H9 (cell line): ENCODE data around the gene DNAJC1. TPM values are rescaled to one million over a fixed set of nuclear protein-coding genes. Genes with fewer than 3 reads are reported as not detected.

Source experiments
- DNase-seq: peaks from one replicate; pipeline ENCODE4 v3.0.0-alpha.2; 2017
- H2AFZ ChIP-seq: one replicate; pipeline ENCODE4 v1.6.1; 2013; ENCODE audit warnings: mild to moderate bottlenecking, low read length, control low read depth, moderate library complexity
- H2AK5ac ChIP-seq: 2 replicates; pipeline ENCODE4 v1.6.1; 2013; ENCODE audit warnings: low read length, control low read depth, mixed read lengths; ENCODE audit not compliant: insufficient read length
- H2BK120ac ChIP-seq: one replicate; pipeline ENCODE4 v1.6.1; 2013; ENCODE audit warnings: low read depth, mild to moderate bottlenecking, low read length, control low read depth, inconsistent platforms; ENCODE audit not compliant: poor library complexity, severe bottlenecking
- H2BK12ac ChIP-seq: 2 replicates; pipeline ENCODE4 v1.6.1; 2013; ENCODE audit warnings: low read length, control low read depth, mixed read lengths, low read depth; ENCODE audit not compliant: insufficient read length
- H2BK15ac ChIP-seq: 2 replicates; pipeline ENCODE4 v1.6.1; 2013; ENCODE audit warnings: low read depth, low read length, control low read depth
- H2BK20ac ChIP-seq: one replicate; pipeline ENCODE4 v1.6.1; 2013; ENCODE audit warnings: low read depth, mild to moderate bottlenecking, low read length, control low read depth, inconsistent platforms; ENCODE audit not compliant: poor library complexity, severe bottlenecking
- H2BK5ac ChIP-seq: 2 replicates; pipeline ENCODE4 v1.6.1; 2013; ENCODE audit warnings: low read length, control low read depth, mixed read lengths; ENCODE audit not compliant: insufficient read length
- H3K14ac ChIP-seq: 2 replicates; pipeline ENCODE4 v1.6.1; 2013; ENCODE audit warnings: low read length, control low read depth; ENCODE audit not compliant: insufficient read depth
- H3K18ac ChIP-seq: 2 replicates; pipeline ENCODE4 v1.6.1; 2013; ENCODE audit warnings: low read depth, mild to moderate bottlenecking, mixed read lengths, low read length, control low read depth; ENCODE audit not compliant: insufficient read length
- H3K23ac ChIP-seq: 2 replicates; pipeline ENCODE4 v1.6.1; 2013; ENCODE audit warnings: low read length, control low read depth, mixed read lengths, low read depth; ENCODE audit not compliant: insufficient read length
- H3K23me2 ChIP-seq: 2 replicates; pipeline ENCODE4 v1.6.1; 2013; ENCODE audit warnings: low read depth, mild to moderate bottlenecking, mixed read lengths, low read length, control low read depth; ENCODE audit not compliant: insufficient read length, poor library complexity, severe bottlenecking
- H3K27ac ChIP-seq: 2 replicates; pipeline ENCODE4 v1.5.1; 2013; ENCODE audit warnings: low read length, control low read depth, mixed read lengths, low read depth; ENCODE audit not compliant: insufficient read length
- H3K27me3 ChIP-seq: 2 replicates; pipeline ENCODE4 v1.6.1; 2013; ENCODE audit warnings: low read length, control low read depth, inconsistent platforms; ENCODE audit not compliant: insufficient read depth
- H3K4ac ChIP-seq: 2 replicates; pipeline ENCODE4 v1.6.1; 2013; ENCODE audit warnings: low read depth, mild to moderate bottlenecking, control low read depth, inconsistent platforms, low read length, moderate library complexity
- H3K4me1 ChIP-seq: 2 replicates; pipeline ENCODE4 v1.6.1; 2013; ENCODE audit warnings: low read length, control low read depth, inconsistent platforms; ENCODE audit not compliant: insufficient read depth
- H3K4me2 ChIP-seq: 2 replicates; pipeline ENCODE4 v1.6.1; 2013; ENCODE audit warnings: low read length, control low read depth, mixed read lengths; ENCODE audit not compliant: insufficient read length, insufficient read depth
- H3K56ac ChIP-seq: 2 replicates; pipeline ENCODE4 v1.6.1; 2013; ENCODE audit warnings: low read depth, mild to moderate bottlenecking, mixed read lengths, low read length, control low read depth; ENCODE audit not compliant: insufficient read length
- H3K79me1 ChIP-seq: 2 replicates; pipeline ENCODE4 v1.6.1; 2013; ENCODE audit warnings: low read depth, mild to moderate bottlenecking, moderate library complexity, low read length, control low read depth, inconsistent platforms; ENCODE audit not compliant: insufficient read depth, poor library complexity, severe bottlenecking
- H3K79me2 ChIP-seq: 2 replicates; pipeline ENCODE4 v1.6.1; 2013; ENCODE audit warnings: low read length, control low read depth, inconsistent platforms; ENCODE audit not compliant: insufficient read depth
- H3K9ac ChIP-seq: 2 replicates; pipeline ENCODE4 v1.6.1; 2013; ENCODE audit warnings: low read length, control low read depth, mixed read lengths; ENCODE audit not compliant: insufficient read length; ENCODE audit errors: extremely low read depth
- H3K9me3 ChIP-seq: one replicate; pipeline ENCODE4 v1.6.1; 2013; ENCODE audit warnings: low read depth, low read length, inconsistent platforms; ENCODE audit not compliant: control insufficient read depth
- H3T11ph ChIP-seq: one replicate; pipeline ENCODE4 v1.6.1; 2013; ENCODE audit warnings: mild to moderate bottlenecking, low read length, control low read depth, inconsistent platforms
- H4K20me1 ChIP-seq: one replicate; pipeline ENCODE4 v1.6.1; 2013; ENCODE audit not compliant: control insufficient read depth, insufficient read length, insufficient read depth
- H4K5ac ChIP-seq: 2 replicates; pipeline ENCODE4 v1.6.1; 2013; ENCODE audit warnings: low read depth, mild to moderate bottlenecking, mixed read lengths, low read length, control low read depth; ENCODE audit not compliant: insufficient read length
- H4K8ac ChIP-seq: replicated peaks from 2 replicates; pipeline ENCODE4 v1.6.1; 2013; ENCODE audit warnings: low read length, control low read depth, mixed read lengths, low read depth; ENCODE audit not compliant: insufficient read length
- H4K91ac ChIP-seq: 2 replicates; pipeline ENCODE4 v1.6.1; 2013; ENCODE audit warnings: low read depth, mild to moderate bottlenecking, moderate library complexity, mixed read lengths, low read length, control low read depth; ENCODE audit not compliant: insufficient read length
- H3K27ac Mint-ChIP-seq, 3 experiments: 2 replicates in 2 of 3; 3 replicates in 1 of 3; pipeline ENCODE4 v1.8.0; 2020 to 2021; ENCODE audit warnings: mixed read lengths in 3 of 3, mild to moderate bottlenecking in 1 of 3, moderate library complexity in 1 of 3
- H3K27me3 Mint-ChIP-seq: 2 replicates; pipeline ENCODE4 v1.8.0; 2021; ENCODE audit warnings: low read depth, mild to moderate bottlenecking, moderate library complexity, mixed read lengths
- H3K36me3 Mint-ChIP-seq, 3 experiments: 2 replicates in 2 of 3; 3 replicates in 1 of 3; pipeline ENCODE4 v1.8.0; 2020 to 2021; ENCODE audit warnings: low read depth in 3 of 3, mixed read lengths in 3 of 3; ENCODE audit not compliant: insufficient read depth in 1 of 3
- H3K4me1 Mint-ChIP-seq, 2 experiments: 2 replicates each; pipeline ENCODE4 v1.8.0; 2020; ENCODE audit warnings: mixed read lengths in 2 of 2
- H3K4me3 Mint-ChIP-seq, 2 experiments: 2 replicates in 1 of 2; 3 replicates in 1 of 2; pipeline ENCODE4 v1.8.0; 2020 to 2021; ENCODE audit warnings: mild to moderate bottlenecking in 2 of 2, mixed read lengths in 2 of 2, moderate library complexity in 1 of 2
- H3K9me3 Mint-ChIP-seq, 2 experiments: 2 replicates in 1 of 2; 3 replicates in 1 of 2; pipeline ENCODE4 v1.8.0; 2020; ENCODE audit warnings: mild to moderate bottlenecking in 2 of 2, mixed read lengths in 2 of 2, moderate library complexity in 1 of 2
- CTCF ChIP-seq: fragments of 200-600 bp; sonication (generic); conservative IDR thresholded peaks from 3 replicates; pipeline ENCODE4 v1.8.0; 2021; ENCODE audit warnings: antibody characterized with exemption, mild to moderate bottlenecking
- WGBS: extraction: QIAGEN DNeasy Blood & Tissue Kit; methylation state at CpG from one replicate; pipeline ENCODE4 v1.1.7; 2013; ENCODE audit warnings: missing lambda C conversion rate, low lambda C conversion rate, mixed read lengths; ENCODE audit not compliant: insufficient read length; ENCODE audit errors: extremely low coverage; 5-methylcytosine and 5-hydroxymethylcytosine counted together
- total RNA-seq: library from RNA; stranded (reverse); gene quantifications from 2 replicates; pipeline ENCODE4 v1.2.1, GENCODE V29; 2021

DNAJC1 gene
- total RNA-seq, 1 experiment from 2014 or later, result 11.2 TPM

GRCh38 chr10:21724020-21724589 is 279.4 kb downstream of the DNAJC1 start:
- Histone ChIP-seq H3K27ac (no peak overlapping the region), H3K23me2 (no peaks in the 10 kb centered on the region), H3K56ac (no peak overlapping the region), H4K91ac (no peak overlapping the region), H3K14ac (no peak overlapping the region), H2AK5ac (no peak overlapping the region), H3K18ac (no peak overlapping the region), H3K9me3 (no peaks in the 10 kb centered on the region), H4K20me1 (no peaks in the 10 kb centered on the region), H3K9ac (no peak overlapping the region), H2BK20ac (no peak overlapping the region), H2BK15ac (no peak overlapping the region), H4K5ac (no peak overlapping the region), H3K79me2 (no peaks in the 10 kb centered on the region), H3T11ph (no peak overlapping the region), H2AFZ (no peak overlapping the region), H2BK120ac (no peak overlapping the region), H3K4me1 (peaks cover 3% of the 10 kb centered on the region; the same call in 1 of the 2 replicates), H3K4ac (no peak overlapping the region), H3K4me2 (no peak overlapping the region), H2BK5ac (no peak overlapping the region), H3K23ac (no peak overlapping the region), H2BK12ac (no peak overlapping the region), H4K8ac (no peak overlapping the region), H3K79me1 (no peaks in the 10 kb centered on the region), H3K27me3 (no peaks in the 10 kb centered on the region)
- Mint-ChIP-seq H3K4me3 (no peak overlapping the region), H3K36me3 (peaks cover 2 to 27% (median 15%) of the 10 kb centered on the region in 3 experiments; a peak in 4 of 7 replicates), H3K27me3 (no peaks in the 10 kb centered on the region), H3K9me3 (no peaks in the 10 kb centered on the region; a peak in 1 of 5 replicates), H3K27ac (peak overlapping the region in 2 of 3 experiments; percentile 34 to 73; a peak in 2 of 7 replicates), H3K4me1 (peaks cover 37 to 38% of the 10 kb centered on the region in 2 experiments)
- no peak for DNase-seq
- no CpG with 5 or more reads among the region's 7 CpGs for WGBS
- no peak for TF ChIP-seq CTCF
